GM13977 (cell line): ENCODE measurements around the gene CDH13.

Source experiments
- DNase-seq: peaks from one replicate; pipeline ENCODE4 v3.0.0; 2012; ENCODE audit warnings: low spot score
- in situ Hi-C: fragments of 300-500 bp; cut with MboI; formaldehyde crosslinking; loops from one replicate; pipeline ENCODE4 v1.12.0; 2022; ENCODE audit warnings: low sequenced_read_pairs, low pct_unique_long_range_greater_than_20kb, mixed read lengths, inconsistent platforms; ENCODE audit not compliant: unreplicated experiment
- TF ChIP-seq, protein P1 (sequence below): IDR thresholded peaks from 2 replicates; pipeline ENCODE4 v1.5.1; 2012; ENCODE audit warnings: mild to moderate bottlenecking, control low read depth; ENCODE audit not compliant: insufficient read depth; ENCODE audit errors: extremely low read depth, missing control alignments

The CDH13 gene

DNA sequence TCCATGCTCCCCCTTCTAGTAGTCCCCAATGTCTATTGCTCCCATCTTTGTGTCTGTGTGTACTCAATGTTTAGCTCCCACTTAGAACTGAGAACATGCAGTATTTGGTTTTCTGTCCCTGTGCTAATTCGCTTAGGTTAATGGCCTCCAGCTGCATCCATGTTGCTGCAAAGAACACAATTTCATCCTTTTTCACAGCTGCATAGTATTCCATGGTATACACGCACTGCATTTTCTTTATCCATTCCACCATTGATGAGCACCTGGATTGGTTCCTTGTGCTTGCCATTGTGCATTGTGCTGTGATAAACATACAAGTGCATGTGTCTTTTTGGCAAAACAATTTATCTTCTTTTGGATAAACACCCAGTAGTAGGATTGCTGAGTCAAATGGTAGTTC is 1104.0 kb downstream of the CDH13 start:
- no peak for DNase-seq
- TF ChIP-seq, protein P1, sequence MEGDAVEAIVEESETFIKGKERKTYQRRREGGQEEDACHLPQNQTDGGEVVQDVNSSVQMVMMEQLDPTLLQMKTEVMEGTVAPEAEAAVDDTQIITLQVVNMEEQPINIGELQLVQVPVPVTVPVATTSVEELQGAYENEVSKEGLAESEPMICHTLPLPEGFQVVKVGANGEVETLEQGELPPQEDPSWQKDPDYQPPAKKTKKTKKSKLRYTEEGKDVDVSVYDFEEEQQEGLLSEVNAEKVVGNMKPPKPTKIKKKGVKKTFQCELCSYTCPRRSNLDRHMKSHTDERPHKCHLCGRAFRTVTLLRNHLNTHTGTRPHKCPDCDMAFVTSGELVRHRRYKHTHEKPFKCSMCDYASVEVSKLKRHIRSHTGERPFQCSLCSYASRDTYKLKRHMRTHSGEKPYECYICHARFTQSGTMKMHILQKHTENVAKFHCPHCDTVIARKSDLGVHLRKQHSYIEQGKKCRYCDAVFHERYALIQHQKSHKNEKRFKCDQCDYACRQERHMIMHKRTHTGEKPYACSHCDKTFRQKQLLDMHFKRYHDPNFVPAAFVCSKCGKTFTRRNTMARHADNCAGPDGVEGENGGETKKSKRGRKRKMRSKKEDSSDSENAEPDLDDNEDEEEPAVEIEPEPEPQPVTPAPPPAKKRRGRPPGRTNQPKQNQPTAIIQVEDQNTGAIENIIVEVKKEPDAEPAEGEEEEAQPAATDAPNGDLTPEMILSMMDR: no peak
- in situ Hi-C loops: no loop called here

DNA sequence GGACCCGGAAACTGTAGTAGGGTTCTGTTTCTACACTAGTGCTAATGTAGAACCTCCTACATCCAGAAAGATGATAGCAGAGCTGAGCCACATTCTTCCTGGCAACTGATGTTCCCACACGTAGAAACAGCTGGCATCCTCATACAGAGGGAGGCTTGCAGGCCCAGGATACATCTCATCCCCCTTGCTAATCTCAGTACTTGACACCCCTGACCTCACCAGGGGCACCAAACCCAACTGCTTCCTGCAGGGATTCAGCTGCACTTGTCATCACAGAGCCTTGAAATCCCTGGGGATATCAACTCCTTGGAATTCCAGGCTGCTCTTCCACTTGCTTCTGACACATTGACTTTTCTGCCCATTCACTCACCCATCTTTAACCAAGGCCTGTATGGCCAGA is 1105.8 kb downstream of the CDH13 start:
- DNase-seq: no peak
- in situ Hi-C loops: no loop called here
- TF ChIP-seq, protein P1: no peak

DNA sequence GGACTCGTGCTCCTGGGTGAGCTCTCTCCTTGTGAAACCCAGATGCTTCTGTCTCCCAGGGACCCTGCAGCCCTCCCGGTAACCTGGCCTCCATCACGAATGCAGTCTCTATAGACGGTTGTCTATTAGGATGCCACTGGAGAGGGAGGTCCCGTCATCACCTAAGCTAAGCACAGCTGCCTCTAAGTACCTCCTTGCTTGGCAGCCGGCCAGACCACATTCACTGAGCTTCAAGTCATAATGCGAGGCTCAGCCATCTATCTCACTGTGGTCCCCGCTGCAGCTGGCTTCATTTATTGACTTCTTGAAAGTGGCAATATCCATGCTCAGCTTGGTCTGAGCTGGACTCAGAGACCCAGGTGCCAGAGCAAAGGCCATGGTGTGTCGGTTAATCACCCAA is 1106.5 kb downstream of the CDH13 start:
- in situ Hi-C loops: no loop called here
- DNase-seq: no peak
- TF ChIP-seq, protein P1: no peak

DNA sequence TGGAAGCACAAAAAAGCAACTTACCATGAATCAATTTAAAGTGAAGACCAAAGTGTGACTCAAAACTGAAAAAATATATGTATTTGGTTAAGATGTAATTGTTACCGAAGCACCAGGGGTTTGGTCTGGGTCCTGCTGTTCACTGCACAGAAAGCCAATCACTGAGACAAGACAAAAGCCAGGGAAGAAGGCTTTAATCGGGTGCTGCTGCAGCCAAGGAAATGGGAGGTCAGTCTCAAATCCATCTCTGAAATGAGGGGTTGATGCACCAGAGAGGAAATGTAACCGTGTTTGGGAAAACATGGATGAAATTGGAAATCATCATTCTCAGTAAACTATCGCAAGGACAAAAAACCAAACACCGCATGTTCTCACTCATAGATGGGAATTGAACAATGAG is 1107.4 kb downstream of the CDH13 start:
- TF ChIP-seq, protein P1: no peak
- no peak for DNase-seq
- in situ Hi-C loops: no loop called here

DNA sequence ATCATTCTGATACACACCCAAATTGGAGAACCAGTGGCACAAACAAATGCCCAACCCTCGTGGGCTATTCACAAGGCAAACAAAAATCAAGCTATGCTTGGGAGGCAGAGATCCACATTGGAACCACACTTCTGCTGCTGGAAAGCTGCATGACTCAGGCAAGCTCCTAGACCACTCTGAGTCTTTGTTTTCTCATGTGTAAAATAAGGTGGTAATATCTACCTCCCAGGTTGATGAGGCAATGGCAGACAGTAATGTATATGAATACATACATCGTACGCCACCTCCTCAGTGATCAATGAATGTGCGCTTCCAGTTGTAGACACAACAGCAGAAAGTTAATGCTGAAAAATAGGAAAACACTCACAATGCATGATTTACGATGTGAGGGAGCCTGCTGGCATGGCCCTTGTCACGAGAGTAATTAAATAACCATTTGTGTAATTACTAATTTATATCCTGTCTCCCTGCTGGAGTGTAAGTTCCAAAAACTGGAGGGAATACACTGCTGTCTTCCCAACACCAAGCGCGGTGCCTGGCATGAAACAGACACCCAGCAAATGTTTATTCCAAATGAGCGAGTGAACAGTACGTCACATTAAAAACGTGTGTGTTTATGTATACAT is 1111.1 kb downstream of the CDH13 start:
- TF ChIP-seq, protein P1: no peak
- no peak for DNase-seq
- in situ Hi-C loops: no loop called here

DNA sequence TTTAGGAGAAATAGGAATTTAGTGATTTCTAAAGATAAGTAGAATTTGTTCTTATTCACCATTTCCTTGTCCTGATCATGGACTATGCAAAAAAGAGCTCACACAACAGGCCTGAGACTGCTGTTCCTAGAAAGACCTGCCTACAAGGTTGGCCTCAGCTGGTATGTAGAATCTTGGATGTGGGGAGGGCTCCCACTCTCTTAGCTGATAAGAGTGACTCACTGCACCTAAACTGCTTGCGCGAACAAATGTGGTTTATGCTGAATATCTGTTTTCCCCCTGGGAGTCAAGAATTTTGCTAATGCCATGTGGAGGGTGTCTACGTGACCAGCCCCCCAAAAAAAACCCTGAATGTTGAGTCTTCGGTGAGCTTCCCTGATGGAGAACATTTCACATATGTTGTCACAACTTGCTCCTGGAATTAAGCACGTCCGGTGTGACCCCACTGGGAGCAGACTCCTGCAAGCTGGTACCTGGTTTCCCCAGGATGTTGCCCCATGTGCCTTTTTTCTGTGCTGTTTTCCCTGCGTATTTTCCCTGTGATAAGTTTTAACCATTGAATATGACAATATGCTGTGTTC is 1112.2 kb downstream of the CDH13 start:
- DNase-seq: no peak
- TF ChIP-seq, protein P1: no peak
- in situ Hi-C loops: no loop called here
